Ammon's horn (tissue), 1 donor: ENCODE results near the gene PHF20.
"Not testable (repeated sequence)": the region's sequence is repeated elsewhere in the genome, so short reads cannot be mapped to it uniquely, and the experiment has no call there.

ENCODE experiments used
- DNase-seq: peaks from one replicate; pipeline ENCODE4 v3.0.0-alpha.2; 2016; ENCODE audit warnings: low spot score

PHF20 gene

DNA sequence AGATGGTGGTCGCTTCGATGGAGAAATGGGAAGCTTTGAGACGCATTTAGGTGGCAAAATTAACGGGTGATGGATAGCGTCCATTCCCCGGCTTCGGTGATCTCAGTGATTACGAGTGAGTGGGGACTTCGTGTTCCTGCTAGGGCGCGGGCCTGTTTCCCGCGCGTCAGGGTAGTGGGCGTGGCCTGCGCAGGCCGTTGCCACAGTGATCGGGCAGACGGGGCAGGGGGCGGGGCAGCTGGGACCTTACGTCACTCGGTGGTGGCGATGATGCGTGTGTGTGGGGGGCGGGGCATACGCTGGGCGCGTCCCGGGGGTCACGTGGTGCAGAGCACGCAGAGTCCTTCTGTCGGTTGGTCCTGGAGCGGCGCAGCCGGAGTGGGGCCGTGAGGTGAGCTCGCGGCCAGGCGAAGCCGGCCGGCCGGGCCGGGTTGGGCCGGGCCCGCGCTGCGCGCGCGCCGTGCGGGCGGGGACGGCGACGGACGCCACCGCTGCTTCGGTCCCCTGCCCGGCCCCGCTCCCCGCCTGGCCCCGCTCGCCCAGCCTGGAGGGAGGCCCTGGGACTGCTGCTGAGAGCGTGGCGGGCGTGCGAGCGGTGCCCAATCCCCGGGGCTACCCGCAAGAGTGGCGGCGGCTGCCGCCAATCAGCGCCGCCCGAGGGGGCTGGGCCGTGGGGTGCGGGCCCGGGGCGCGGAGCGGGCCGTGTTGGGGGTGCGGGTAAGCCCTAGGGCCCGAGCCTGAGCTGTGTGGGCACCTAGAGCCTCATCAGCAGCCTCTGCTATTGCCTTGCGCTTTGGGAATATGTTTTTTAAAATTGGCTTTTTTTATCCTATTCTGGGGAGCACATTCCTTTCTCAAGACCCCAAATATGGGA lies at the start of gene PHF20:
Gene PHF20 (plus strand): TSS at position 327 of the 874 bp plus-strand sequence. CDS start 29,508 bp downstream, outside the sequence.
- peak; percentile 99 for DNase-seq

DNA sequence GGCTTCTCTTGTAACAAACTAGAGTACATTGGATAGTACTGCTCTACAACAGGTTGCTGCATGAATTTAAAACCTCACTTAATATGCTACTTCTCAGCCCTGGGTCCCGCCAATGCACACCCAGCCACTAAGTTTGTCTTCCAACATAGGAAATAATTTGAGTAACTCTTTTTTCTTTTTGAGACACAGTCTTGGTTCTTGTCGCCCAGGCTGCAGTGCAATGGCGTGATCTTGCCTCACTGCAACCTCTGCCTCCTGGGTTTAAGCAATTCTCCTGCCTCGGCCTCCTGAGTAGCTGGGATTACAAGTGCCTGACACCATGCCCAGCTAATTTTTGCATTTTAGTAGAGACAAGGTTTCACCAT lies 48.6 kb upstream of the PHF20 start:
- not testable (repeated sequence) for DNase-seq

DNA sequence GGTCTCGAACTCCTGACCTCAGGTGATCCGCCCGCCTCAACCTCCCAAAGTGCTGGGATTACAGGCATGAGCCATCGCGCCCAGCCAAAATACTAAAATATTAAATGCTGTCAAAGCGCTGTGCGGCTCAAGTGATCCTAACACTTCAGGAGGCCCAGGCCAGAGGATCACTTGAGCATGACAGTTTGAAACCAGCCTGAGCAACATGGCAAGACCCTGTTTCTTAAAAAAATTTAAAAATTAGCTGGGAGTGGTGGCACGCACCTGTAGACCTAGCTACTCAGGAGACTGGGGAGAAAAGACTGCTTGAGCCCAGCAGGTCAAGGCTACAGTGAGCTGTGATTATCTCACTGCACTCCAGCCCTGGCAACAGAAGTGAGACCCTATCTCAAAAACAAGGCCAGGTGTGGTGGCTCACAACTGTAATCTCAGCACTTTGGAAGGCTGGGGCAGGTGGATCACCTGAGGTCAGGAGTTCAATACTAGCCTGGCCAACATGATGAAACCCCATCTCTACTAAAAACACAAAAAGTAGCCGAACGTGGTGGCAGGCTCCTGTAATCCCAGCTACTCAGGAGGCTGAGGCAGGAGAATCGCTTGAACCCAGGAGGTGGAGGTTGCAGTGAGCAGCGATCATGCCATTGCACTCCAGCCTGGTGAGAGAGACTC lies 48.0 kb upstream of the PHF20 start:
- DNase-seq = not testable (repeated sequence)

DNA sequence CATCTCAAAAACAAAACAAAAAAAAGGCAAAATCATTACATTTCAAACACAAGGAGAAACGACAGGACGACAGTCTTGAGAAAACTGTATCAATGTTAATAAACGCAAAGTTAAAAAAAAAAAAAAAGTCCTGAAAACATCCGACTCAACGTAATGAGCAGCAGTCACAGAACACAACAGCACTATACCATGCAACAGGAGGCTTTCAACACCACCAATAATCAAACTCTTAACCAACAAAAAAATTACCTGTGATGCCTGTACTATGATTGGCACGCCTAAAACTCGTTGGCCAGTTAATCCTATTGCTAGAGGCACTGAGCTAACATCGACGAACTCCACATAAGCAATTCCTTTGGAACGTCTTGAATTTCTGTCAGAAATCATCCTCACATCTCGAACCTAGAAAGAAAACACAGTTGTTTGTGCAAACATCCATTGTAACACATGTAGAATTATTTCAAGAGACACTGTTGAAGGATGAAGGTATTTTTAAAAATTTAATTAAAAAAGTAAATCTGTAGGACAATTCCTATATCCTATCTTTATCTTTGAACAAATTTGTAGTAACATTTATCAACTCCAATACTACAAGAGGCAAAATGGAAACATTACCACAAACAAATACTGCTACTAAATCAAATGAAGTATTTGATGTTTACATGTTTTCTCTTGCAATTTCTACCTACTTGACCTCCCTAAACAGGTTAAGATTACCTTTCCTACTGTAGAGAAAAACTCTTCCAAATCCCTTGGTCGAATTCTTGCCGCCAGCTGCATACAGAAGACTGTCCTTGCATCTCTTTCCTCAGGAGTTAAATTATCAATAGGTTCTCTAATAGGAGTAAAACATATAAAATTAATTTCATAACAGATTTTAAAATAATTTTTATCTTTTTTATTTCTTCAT lies 47.2 kb upstream of the PHF20 start:
- no peak for DNase-seq

DNA sequence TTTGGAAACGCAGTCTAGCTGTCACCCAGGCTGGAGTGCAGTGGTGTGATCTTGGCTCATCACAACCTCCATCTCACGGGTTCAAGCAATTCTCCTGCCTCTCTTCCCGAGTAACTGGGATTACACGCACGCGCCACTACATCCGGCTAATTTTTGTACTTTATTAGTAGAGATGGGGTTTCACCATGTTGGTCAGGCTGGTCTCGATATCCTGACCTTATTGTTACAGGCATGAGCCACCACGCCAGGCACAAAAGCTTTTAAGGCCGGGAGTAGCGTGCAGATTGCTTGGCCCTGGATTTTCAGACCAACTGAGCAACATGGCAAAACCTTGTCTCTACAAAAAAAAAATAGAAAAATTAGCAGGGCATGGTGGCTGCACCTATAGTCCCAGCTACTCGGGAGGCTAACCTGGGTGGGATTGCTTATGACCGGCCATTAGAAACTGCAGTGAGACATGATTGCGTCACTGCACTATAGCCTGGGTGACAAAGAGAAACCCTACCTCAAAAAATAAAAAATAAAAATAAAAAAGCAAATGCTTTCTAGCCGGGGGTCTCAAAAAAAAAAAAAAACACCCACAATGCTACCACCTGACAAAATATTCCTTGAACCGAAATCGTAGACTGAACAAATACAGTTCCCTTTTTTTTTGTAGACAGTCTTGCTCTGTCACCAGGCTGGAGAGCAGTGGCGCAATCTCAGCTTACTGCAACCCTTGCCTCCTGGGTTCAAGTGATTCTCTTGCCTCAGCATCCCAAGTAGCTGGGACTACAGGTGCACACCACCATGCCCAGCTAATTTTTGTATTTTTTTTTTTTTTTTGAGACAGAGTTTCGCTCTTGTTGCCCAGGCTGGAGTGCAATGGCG lies 44.7 kb upstream of the PHF20 start:
- DNase-seq = no peak

DNA sequence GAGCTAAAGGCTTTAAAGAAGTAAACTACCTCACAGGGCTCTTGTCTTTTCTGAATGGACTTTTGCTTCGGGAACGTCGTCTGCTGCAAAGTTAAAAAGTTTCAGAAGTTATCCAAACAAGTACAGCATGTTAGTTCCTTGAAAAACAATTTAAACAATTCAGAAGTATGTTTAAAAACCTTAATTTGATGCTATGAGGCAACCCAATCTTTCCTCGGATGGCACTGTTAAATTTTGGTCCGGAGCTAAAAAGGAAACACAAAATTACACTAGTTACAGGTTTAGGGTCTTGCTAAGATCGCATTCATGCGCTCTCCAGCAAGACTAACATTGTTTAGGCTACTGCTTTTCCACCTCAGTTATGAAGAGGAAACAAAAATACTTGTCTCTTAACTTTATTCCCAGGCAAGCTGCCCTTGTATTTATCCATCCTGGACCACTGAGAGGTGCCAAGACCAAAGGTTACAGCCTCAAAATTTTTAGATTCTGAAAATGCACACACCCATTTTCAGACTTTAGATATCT lies 42.5 kb upstream of the PHF20 start:
- DNase-seq = no peak

DNA sequence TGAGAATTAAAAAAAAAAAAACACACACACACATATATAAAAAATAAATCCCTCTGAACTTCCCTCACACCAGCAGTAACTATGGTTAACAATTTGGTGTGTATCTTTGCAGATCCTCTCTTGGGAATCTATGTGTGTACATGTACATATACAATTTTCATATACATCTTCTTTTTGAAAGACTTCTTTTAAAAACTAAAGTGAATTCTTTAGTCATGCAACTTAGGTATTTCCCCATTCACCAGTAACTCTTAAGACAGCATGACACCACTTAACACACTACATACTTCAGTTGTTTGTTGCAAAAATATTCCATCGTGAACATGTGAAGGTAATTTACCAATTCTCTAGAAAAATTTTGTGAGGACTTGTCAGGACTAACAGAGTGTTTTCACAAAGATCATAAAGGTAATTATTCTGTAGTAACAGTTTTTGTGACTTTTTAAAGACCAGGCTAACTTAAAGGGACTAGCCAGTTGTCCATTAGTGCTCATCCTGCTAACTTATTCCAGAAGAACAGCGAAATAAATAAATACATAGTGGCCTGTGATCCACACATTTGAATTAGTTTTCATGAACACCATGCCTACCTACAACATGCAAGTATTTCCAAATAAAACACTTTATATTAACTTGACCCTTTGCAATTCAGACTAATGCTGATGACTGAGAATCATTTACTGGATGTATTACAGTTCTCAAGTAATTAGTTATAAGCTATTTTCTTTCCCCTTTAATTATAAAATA lies 41.8 kb upstream of the PHF20 start:
- DNase-seq = no peak

DNA sequence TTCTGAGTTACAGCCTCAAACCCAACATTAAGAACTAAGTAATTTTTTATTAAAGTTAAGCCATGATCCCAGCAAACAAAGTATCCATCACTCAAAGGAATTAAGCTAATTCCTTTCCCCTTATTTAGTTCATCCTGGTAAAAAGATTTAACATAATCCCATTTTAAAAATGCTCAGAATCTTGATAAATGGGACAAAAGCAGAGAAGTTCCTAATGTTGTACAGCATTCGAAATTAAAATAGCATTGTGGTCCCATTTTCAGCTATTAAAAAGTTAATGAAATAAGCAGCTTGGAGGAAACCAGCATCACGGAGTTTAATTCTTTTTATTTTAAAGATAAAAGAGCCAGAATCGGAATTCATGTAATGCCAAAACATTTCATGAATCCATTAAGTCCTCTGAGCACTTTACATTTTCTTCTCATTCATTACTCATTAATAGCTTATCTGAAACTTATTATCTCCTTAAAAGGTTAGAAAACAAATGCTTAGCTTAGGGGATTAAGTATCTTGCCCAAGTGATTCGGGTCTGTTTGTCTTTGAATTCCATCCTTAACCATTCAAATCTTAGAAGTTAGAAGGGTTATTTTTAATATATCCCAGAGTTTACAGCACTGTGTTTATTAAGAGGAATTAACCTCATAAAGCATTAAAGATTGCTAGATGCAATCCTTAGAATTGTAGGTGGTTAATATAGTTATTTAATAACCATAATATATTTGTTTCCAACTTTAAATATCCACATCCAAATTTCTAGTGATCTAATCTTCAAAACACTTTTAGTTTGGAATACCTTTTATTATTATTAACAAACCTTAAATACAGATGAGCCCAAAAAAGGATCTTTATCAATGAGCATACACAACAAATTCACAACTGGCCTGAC lies 41.0 kb upstream of the PHF20 start:
- DNase-seq = no peak

DNA sequence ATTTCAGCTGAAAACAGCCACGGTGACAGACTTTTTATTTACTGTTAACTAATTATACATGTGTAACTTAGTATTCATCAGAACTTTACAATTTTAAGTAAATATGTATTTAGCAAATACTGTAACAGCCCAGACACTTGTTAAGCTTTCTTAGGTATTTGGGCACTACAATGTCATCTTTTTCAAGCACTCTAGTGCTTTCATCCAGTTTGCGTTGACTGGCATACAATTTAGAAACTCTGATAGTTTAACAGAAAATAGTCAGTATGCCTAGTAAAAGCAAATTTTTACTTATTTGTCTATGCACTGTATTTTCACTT lies 40.4 kb upstream of the PHF20 start:
- DNase-seq = no peak

DNA sequence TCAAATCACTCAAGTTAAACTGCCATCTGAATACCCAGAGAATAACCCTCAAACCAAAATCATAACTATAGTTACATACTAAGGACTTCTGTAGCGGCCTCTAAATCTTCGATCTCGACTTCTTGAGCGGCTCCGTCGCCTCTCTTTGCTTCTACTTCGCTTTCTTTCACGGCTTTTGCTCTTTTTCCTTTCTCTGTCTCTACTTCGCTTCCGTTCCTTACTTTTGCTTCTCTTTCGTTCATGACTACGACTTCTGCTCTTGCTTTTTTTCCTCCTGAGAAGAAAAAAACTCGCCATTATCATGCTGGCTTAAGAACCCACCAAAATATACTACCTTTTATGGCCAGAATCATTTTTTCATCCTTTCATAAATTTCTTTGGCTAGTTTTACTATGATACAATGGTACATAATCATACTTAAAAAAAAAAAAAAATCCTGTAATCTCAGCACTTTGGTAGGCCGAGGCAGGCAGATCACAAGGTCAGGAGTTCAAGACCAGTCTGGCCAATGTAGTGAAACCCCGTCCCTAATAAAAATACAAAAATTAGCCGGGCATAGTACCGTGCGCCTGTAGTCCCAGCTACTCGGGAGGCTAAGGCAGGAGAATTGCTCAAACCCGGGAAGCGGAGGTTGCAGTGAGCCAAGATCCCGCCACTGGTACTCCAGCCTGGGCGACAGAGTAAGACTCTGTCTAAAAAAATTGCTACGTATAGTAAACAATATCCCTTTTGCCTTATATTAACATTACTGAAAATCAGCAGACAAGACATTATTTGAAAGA lies 39.8 kb upstream of the PHF20 start:
- DNase-seq = no peak

DNA sequence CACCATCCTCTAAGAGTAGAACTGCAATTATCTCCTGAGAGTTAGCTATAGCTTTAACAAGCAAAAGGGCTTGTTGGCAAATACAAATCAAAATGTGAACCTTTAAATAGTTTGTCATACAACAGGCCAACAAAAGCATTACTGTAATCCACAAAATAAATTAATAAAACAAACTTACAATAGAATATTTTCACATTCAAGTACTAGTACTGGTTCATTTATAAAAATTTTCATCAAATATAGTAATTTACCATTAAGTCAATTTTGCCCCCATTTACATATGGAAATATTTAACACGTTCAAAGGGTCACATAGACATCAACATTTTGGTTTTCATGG lies 39.2 kb upstream of the PHF20 start:
- DNase-seq = no peak

GRCh38 chr20:35734374-35734773 lies 37.4 kb upstream of the PHF20 start:
- DNase-seq = no peak

GRCh38 chr20:35734777-35735649 lies 36.8 kb upstream of the PHF20 start:
- DNase-seq = no peak

DNA sequence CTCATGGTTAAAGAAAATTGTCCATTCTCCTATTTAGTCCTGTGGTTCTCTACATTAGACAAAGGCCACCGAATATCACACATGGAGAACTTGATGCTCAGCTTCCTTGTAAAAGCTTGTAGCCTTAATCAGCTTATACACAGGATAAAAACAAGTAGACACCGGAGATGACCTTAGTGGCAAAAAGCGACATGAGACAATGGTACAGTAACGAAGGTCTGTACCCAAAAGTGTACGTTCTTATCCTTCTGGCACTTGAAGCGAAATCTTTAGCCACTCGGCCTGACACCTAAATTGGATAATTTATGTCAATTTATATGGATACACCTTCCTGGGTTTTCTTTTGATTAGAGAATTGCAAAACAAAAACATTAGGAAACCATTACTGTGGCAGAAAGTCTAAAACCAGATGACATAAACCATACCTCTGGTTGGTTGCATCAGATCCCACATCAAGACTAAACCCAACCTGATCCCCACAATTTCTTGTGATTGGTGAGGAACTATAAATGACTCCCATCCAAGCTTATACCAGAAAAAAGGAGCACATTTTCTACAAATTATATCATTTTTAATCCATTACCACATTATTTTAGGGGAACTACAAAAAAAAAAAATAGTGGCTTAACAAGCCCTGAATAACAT lies 35.9 kb upstream of the PHF20 start:
- no peak for DNase-seq

- DNase-seq = no peak
These were observed 33.9 kb upstream of the PHF20 start for GRCh38 chr20:35737865-35738333.

GRCh38 chr20:35738410-35739179 lies 33.2 kb upstream of the PHF20 start:
- DNase-seq = no peak
